ENCODE measurements around the gene KLK5. TPM values are rescaled to one million over a fixed set of nuclear protein-coding genes. Genes with fewer than 3 reads are reported as not detected.
"Not testable (repeated sequence)": the region's sequence is repeated elsewhere in the genome, so short reads cannot be mapped to it uniquely, and the experiment has no call there.

Gene KLK5
- total RNA-seq, 1 donor from 2014 or later: not detected

- DNase-seq: no peak
Measured at GRCh38 chr19:50921426-50922316, 31.2 kb downstream of the KLK5 start.

GRCh38 chr19:50916069-50916468, 36.8 kb downstream of the KLK5 start:
- no peak for DNase-seq

- no peak for DNase-seq
Measured at GRCh38 chr19:50912727-50913716, 39.8 kb downstream of the KLK5 start.

DNA sequence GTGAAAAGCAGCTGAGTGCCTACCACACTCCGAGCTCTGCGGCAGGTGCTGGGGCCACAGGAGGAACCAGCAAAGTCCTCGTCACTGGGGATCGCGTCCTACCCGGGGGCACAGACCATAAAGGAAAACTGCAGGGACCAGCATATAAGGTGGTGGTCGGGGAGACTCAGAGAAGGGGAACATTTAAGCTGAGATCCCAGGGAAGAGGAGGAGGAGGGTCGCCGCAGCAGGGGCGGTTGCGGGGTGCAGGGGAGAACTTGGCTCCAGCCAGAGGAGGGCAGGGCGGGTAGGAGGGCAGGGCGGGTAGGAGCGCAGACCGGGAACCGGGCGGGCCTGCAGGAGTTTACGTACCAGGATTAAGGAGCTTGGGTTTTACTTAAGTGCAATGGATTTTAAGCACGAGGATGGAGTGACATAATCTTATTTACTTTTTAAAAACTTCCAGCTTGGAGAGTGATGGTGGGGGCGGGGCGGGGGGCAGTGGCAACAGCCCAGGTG, 40.7 kb downstream of the KLK5 start:
- no peak for DNase-seq

GRCh38 chr19:50911206-50912101, 41.4 kb downstream of the KLK5 start, which contains the start of gene KLK4:
Gene KLK4, minus strand, starts transcription at chr19:50911395. Its CDS starts 657 bp downstream, at chr19:50910738.
- DNase-seq: no peak

DNA sequence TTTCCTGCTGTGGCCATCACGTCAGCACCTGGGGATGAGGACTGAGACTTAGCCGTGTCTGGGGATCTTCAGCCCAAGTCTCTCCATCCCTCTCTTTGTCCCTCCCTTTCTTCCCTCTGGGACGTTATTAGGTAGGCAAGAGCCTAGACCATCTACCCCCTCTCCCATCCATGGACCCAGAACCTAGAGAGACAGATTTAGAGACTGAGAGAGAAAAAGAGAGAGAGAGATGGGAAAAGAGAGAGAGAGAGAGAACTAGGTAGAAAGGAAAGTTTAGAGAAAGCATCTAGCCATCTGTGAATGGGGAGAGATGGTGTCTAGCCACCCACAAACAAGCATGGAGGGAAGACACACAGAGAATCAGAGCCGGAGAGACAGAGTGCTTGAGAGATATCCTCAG, 42.1 kb downstream of the KLK5 start:
- DNase-seq: no peak

- peak; percentile 46 for DNase-seq
Measured at GRCh38 chr19:50909240-50910070, 43.4 kb downstream of the KLK5 start.

- no peak for DNase-seq
Measured at GRCh38 chr19:50908336-50908735, 44.5 kb downstream of the KLK5 start.

- peak; percentile 52 for DNase-seq
Measured at GRCh38 chr19:50906217-50906616, 46.6 kb downstream of the KLK5 start.

GRCh38 chr19:50902640-50903039, 50.2 kb downstream of the KLK5 start:
- DNase-seq: no peak

DNA sequence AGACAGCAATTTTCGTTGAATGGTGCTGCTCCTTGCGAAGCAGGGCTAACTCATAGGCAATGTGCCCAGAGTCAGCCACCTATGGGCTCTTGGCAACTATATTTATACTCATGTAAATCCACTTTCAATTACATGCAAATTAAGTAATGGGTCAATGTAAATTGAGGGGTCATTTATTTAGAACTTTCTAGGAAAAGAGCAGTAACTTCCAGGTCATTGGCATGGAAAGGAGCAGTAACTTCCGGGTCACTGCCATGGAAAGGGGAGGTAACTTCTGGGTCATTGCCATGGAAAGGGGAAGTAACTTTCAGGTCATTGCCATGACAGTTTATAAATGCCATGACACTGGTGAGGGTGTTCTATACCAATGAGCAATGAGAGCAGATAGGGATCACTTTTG, 53.3 kb downstream of the KLK5 start:
- DNase-seq: no peak

- no peak for DNase-seq
Measured at GRCh38 chr19:50898018-50898417, 54.8 kb downstream of the KLK5 start.

- DNase-seq: no peak
Measured at GRCh38 chr19:50897612-50898011, 55.2 kb downstream of the KLK5 start.

DNA sequence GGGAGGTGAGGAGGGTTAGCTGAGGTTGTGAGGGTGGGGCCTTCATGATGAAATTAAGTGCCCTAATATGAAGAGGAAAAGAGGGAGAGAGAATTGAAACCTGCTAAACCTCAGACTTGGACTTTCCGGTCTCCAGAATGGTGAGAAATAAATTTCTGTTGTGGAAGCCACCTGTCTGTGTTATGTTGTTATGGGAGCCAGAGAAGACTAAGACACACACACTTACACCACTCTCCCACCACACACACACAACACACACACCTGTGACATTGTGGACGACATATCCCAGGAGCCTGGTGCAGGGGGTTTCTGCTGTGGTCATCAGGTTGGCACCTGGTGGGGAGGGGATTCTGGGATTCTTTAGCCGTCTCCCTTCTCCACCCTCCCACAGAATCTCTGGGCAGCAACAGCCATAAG, 55.6 kb downstream of the KLK5 start:
- no peak for DNase-seq

DNA sequence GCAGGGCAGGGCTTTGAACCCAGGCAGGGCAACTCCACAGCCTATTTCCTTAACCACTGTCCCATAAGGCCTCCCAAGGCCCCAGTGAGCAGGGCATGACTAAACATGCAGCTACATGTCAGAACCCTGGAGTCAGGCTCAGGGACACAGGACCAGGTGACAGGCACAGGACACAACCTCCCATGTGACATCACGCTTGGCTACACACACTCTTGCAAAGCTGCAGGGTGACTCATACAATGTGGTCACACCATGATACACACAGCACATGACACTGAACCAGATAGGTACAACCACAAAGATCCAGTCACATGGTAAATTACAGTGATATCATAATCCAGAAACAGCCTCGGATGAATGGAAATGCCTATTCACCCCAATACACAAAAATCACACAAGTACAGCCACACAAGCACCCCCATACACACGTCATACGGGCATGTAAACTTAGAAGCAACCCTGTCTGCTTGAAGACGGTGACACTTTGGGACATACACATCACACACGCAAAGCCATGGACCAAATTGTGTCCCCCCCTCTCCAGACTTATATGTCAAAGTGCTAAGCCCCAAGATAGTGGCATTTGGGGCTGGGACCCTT, 56.1 kb downstream of the KLK5 start:
- DNase-seq: peak; percentile 10

DNA sequence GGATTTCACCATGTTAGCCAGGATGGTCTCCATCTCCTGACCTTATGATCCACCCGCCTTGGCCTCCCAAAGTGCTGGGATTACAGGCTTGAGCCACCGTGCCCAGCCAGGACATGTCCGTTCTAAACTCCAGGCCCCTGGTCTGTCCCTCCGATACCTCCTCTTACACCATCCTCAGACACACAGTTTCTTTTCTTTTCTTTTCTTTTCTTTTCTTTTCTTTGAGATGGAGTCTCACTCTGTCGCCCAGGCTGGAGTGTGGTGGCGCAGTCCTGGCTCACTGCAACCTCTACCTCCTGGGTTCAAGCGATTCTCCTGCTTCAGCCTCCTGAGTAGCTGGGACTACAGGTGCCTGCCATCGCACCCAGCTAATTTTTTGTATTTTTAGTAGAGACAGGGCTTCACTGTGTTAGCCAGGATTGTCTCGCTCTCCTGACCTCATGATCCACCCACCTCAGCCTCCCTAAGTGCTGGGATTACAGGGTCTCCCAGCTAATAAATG, 56.7 kb downstream of the KLK5 start:
- DNase-seq: not testable (repeated sequence)

DNA sequence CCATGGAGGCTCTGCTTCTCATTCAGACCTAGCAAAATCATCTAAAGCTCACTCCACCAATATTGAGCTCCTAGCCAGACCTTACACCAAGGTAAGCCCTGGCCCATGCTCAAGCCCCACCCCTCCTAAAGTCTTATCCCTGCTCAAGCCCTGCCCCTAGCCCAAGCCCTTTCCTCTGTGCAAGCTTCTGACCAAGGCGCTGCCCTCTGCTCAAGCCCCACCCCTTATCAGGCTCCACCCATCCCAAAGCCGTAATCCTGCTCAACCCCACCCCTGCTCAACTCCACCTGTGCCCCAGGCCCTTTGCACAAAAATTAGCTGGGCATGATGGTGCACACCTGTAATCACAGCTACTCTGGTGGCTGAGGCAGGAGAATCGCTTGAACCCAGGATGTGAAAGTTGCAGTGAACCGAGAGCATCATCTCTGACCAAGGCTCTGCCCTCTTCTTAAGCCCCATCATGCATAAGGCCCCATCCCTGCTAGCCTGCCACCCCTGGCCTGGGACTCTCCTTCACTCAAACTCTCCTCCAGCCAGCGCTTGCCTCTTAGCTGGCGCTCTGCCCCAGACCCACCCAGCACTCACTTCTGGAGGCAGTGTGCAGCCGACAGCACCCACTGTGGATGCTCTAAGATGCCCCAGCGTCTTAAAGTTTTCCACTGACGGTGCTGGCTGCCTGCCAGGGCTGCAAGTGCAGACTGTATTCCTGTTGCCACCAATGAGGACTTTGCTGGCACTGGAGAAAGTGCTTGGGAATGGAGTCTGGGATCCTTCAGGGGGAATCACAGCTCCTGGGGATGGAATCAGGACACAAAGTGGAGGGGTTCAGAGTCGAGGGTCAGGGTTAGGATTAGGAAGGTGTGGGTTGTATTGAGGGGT, 58.1 kb downstream of the KLK5 start:
- DNase-seq: no peak
